ENCODE measurements around the gene NUMB. TPM values are rescaled to one million over a fixed set of nuclear protein-coding genes. Genes with fewer than 3 reads are reported as not detected.

The NUMB gene
- polyA plus RNA-seq, 1 donor from 2014 or later, result 11.5 TPM

GRCh38 chr14:73290279-73290678 is 168.1 kb downstream of the NUMB start:
- Histone ChIP-seq H4K20me1 (ENCODE audit: insufficient read depth) (no peaks in the 10 kb centered on the region), H3K36me3 (ENCODE audit: insufficient read depth, low read length) (no peaks in the 10 kb centered on the region), H3K4me2 (ENCODE audit: low read length) (no peak overlapping the region), H3K9me3 (ENCODE audit: low read length) (no peaks in the 10 kb centered on the region), H3F3A (ENCODE audit: insufficient read depth, low read length, poor library complexity, severe bottlenecking) (no peaks in the 10 kb centered on the region), H3K4me3 (ENCODE audit: low read length) (no peak overlapping the region), H3K9ac (ENCODE audit: low read length) (no peak overlapping the region), H2AFZ (ENCODE audit: low read depth, low read length) (no peak overlapping the region), H3K27me3 (ENCODE audit: insufficient read depth, low read depth, low read length) (no peaks in the 10 kb centered on the region), H3K79me2 (replicated peaks; ENCODE audit: insufficient read depth, low read length) (no peaks in the 10 kb centered on the region), H3K9me2 (ENCODE audit: insufficient read depth, low read length) (no peaks in the 10 kb centered on the region), H3K27ac (ENCODE audit: low read length) (no peak overlapping the region)
- TF ChIP-seq EP300 (conservative IDR thresholded peaks at IDR 0.05; ENCODE audit: poor library complexity, severe bottlenecking) (no peak), MXI1 (conservative IDR thresholded peaks at IDR 0.05; ENCODE audit: poor library complexity, severe bottlenecking) (no peak), TAF1 (IDR thresholded peaks at IDR 0.05; ENCODE audit: low read depth) (no peak), POLR2AphosphoS5 (IDR thresholded peaks at IDR 0.05) (no peak), REST (IDR thresholded peaks at IDR 0.05; ENCODE audit: borderline replicate concordance) (no peak), SMC3 (conservative IDR thresholded peaks at IDR 0.05; ENCODE audit: poor library complexity) (no peak), RAD21 (conservative IDR thresholded peaks at IDR 0.05) (no peak), CTCF (IDR thresholded peaks at IDR 0.05; ENCODE audit: poor library complexity, severe bottlenecking) (no peak), EZH2 (IDR thresholded peaks at IDR 0.05; ENCODE audit: borderline replicate concordance, insufficient read depth, low read length, poor library complexity, severe bottlenecking) (no peak)

GRCh38 chr14:73289729-73290128 is 168.6 kb downstream of the NUMB start:
- no peaks in the 10 kb centered on the region for H4K20me1 ChIP-seq (ENCODE audit: insufficient read depth)
- TF ChIP-seq TAF1 (IDR thresholded peaks at IDR 0.05; ENCODE audit: low read depth) (no peak), REST (IDR thresholded peaks at IDR 0.05; ENCODE audit: borderline replicate concordance) (no peak), EP300 (conservative IDR thresholded peaks at IDR 0.05; ENCODE audit: poor library complexity, severe bottlenecking) (no peak), SMC3 (conservative IDR thresholded peaks at IDR 0.05; ENCODE audit: poor library complexity) (no peak), RAD21 (conservative IDR thresholded peaks at IDR 0.05) (no peak), CTCF (IDR thresholded peaks at IDR 0.05; ENCODE audit: poor library complexity, severe bottlenecking) (no peak), MXI1 (conservative IDR thresholded peaks at IDR 0.05; ENCODE audit: poor library complexity, severe bottlenecking) (no peak), EZH2 (IDR thresholded peaks at IDR 0.05; ENCODE audit: borderline replicate concordance, insufficient read depth, low read length, poor library complexity, severe bottlenecking) (no peak), POLR2AphosphoS5 (IDR thresholded peaks at IDR 0.05) (no peak)
- H2AFZ ChIP-seq (ENCODE audit: low read depth, low read length), result no peak overlapping the region
- H3K79me2 ChIP-seq (replicated peaks; ENCODE audit: insufficient read depth, low read length), result no peaks in the 10 kb centered on the region
- no peak overlapping the region for H3K4me2 ChIP-seq (ENCODE audit: low read length)
- no peaks in the 10 kb centered on the region for H3K27me3 ChIP-seq (ENCODE audit: insufficient read depth, low read depth, low read length)
- H3K4me3 ChIP-seq (ENCODE audit: low read length), result no peak overlapping the region
- no peak overlapping the region for H3K9ac ChIP-seq (ENCODE audit: low read length)
- H3K9me2 ChIP-seq (ENCODE audit: insufficient read depth, low read length), result no peaks in the 10 kb centered on the region
- no peak overlapping the region for H3K27ac ChIP-seq (ENCODE audit: low read length)
- H3K36me3 ChIP-seq (ENCODE audit: insufficient read depth, low read length), result no peaks in the 10 kb centered on the region
- H3F3A ChIP-seq (ENCODE audit: insufficient read depth, low read length, poor library complexity, severe bottlenecking), result no peaks in the 10 kb centered on the region
- no peaks in the 10 kb centered on the region for H3K9me3 ChIP-seq (ENCODE audit: low read length)
